MCF 10A (cell line): ENCODE results near the gene MYL3. TPM values are rescaled to one million over a fixed set of nuclear protein-coding genes. Genes with fewer than 3 reads are reported as not detected.
A peak's percentile ranks its signal among the peaks of the same experiment; 100 is the strongest.

ENCODE experiments used
- BruUV-seq: library from RNA; stranded (reverse); fragments of 400-500 nt; replicated peaks from 2 replicates; lab custom pipeline; 2021; lab: Mats Ljungman, UMichigan
- CTCF ChIA-PET: fragments of 300-600 bp; sonication (Branson Sonifier 250); formaldehyde crosslinking; extraction: SDS; loops from one replicate; lab custom pipeline; 2021; ENCODE audit warnings: antibody characterized with exemption, inconsistent platforms; lab: Yijun Ruan, JAX
- POLR2A ChIA-PET: fragments of 300-600, 350-650 bp; sonication (Branson Sonifier 250); formaldehyde crosslinking; extraction: SDS; loops from one replicate; lab custom pipeline; 2020; ENCODE audit warnings: antibody characterized with exemption, inconsistent platforms; lab: Yijun Ruan, JAX
- DNase-seq: peaks from one replicate; pipeline ENCODE4 v3.0.0-alpha.2; 2018; ENCODE audit not compliant: unreplicated experiment
- H3K27ac Mint-ChIP-seq: one replicate; pipeline ENCODE4 v1.8.0; 2022; ENCODE audit warnings: mild to moderate bottlenecking, low read depth, mixed read lengths; ENCODE audit not compliant: unreplicated experiment
- H3K27me3 Mint-ChIP-seq: one replicate; pipeline ENCODE4 v1.8.0; 2022; ENCODE audit warnings: mixed read lengths; ENCODE audit not compliant: insufficient read depth, unreplicated experiment
- H3K36me3 Mint-ChIP-seq: one replicate; pipeline ENCODE4 v1.8.0; 2022; ENCODE audit warnings: mild to moderate bottlenecking, moderate library complexity, mixed read lengths; ENCODE audit not compliant: insufficient read depth, unreplicated experiment
- H3K4me1 Mint-ChIP-seq: one replicate; pipeline ENCODE4 v1.8.0; 2022; ENCODE audit warnings: mixed read lengths; ENCODE audit not compliant: insufficient read depth, unreplicated experiment
- H3K4me3 Mint-ChIP-seq: one replicate; pipeline ENCODE4 v1.8.0; 2022; ENCODE audit warnings: mild to moderate bottlenecking, moderate library complexity, mixed read lengths; ENCODE audit not compliant: unreplicated experiment
- H3K9me3 Mint-ChIP-seq: one replicate; pipeline ENCODE4 v1.8.0; 2022; ENCODE audit warnings: mixed read lengths; ENCODE audit not compliant: unreplicated experiment
- intact Hi-C: fragments of 100-400 bp; cut with micrococcal nuclease; formaldehyde crosslinking; loops from 2 replicates; pipeline ENCODE4 v1.14.1; 2022
- total RNA-seq: library from RNA; stranded (reverse); gene quantifications from 2 replicates; pipeline ENCODE4 v1.2.3, GENCODE V29; 2022
- TF ChIP-seq, protein P1 (sequence below): fragments of 200-600 bp; IDR thresholded peaks from one replicate; pipeline ENCODE4 v1.8.0; 2022; ENCODE audit warnings: antibody characterized with exemption, mild to moderate bottlenecking; ENCODE audit not compliant: unreplicated experiment

Gene MYL3
- total RNA-seq, 1 experiment from 2014 or later = not detected

DNA sequence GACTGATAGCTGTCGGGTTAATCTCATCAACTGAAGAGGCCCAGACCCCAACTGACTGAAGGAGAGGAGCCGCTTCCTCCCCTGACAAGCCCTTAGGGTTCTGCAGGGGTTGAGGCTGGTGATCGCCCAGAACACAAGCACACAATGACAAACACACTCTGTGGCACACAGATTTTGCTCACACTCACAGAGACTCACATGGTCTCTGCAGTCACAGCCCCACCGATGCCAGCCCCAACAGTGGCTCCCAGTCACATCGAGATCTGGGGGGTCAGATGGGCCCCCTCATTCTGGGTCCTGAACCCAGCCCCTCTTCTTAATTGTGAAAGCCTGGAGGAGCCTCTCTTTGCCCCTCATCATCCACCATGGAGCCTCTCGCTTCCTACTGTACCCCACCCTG, 31.0 kb upstream of the MYL3 start:
- H3K27ac Mint-ChIP-seq = no peak overlapping the region
- no TSS peak for BruUV-seq
- peaks cover 15% of the 10 kb centered on the region for H3K27me3 Mint-ChIP-seq
- ChIA-PET CTCF (interaction anchor here (0.7 to 2.4 kb wide), 10 partner anchors 8 to 432 kb away, joined by 3 to 19 read pairs (median 6); no protein-coding TSS in a partner anchor), POLR2A (interaction anchor here (0.6 kb wide), 1 partner anchor 90 kb away, joined by 3 read pairs; no protein-coding TSS in a partner anchor)
- H3K36me3 Mint-ChIP-seq = peaks cover 1% of the 10 kb centered on the region
- intact Hi-C loops = no loop called here
- H3K9me3 Mint-ChIP-seq = no peaks in the 10 kb centered on the region
- TF ChIP-seq, protein P1, sequence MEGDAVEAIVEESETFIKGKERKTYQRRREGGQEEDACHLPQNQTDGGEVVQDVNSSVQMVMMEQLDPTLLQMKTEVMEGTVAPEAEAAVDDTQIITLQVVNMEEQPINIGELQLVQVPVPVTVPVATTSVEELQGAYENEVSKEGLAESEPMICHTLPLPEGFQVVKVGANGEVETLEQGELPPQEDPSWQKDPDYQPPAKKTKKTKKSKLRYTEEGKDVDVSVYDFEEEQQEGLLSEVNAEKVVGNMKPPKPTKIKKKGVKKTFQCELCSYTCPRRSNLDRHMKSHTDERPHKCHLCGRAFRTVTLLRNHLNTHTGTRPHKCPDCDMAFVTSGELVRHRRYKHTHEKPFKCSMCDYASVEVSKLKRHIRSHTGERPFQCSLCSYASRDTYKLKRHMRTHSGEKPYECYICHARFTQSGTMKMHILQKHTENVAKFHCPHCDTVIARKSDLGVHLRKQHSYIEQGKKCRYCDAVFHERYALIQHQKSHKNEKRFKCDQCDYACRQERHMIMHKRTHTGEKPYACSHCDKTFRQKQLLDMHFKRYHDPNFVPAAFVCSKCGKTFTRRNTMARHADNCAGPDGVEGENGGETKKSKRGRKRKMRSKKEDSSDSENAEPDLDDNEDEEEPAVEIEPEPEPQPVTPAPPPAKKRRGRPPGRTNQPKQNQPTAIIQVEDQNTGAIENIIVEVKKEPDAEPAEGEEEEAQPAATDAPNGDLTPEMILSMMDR = no peak
- DNase-seq = no peak
- no peak overlapping the region for H3K4me3 Mint-ChIP-seq
- no peaks in the 10 kb centered on the region for H3K4me1 Mint-ChIP-seq

DNA sequence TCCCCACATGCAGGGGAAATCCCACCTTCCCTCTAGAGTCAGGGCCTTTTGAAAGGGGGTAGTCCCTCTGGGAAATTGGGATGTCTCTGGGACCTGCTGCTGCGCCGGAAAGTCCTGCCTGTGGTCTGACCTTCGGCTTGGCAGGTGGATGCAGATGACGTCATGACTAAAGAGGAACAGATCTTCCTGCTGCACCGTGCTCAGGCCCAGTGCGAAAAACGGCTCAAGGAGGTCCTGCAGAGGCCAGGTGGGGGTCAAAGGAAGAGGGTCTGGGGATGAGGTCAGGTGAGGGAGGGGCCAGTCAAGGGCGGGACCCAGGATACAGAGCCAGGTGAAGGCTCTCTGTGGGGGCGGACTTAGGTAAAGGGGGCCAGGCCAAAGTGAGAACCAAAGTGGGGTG, 30.5 kb upstream of the MYL3 start:
- H3K36me3 Mint-ChIP-seq = peaks cover 6% of the 10 kb centered on the region
- ChIA-PET CTCF (interaction anchor here (0.7 to 1.3 kb wide), 5 partner anchors 8 to 265 kb away, joined by 3 to 4 read pairs (median 3); no protein-coding TSS in a partner anchor), POLR2A (interaction anchor here (0.6 to 1.1 kb wide), 2 partner anchors 91 to 376 kb away, joined by 3 read pairs; no protein-coding TSS in a partner anchor)
- no peak overlapping the region for H3K4me3 Mint-ChIP-seq
- H3K27ac Mint-ChIP-seq = no peak overlapping the region
- DNase-seq = no peak
- intact Hi-C loops = no loop called here
- no peaks in the 10 kb centered on the region for H3K9me3 Mint-ChIP-seq
- peaks cover 15% of the 10 kb centered on the region for H3K27me3 Mint-ChIP-seq
- no peaks in the 10 kb centered on the region for H3K4me1 Mint-ChIP-seq
- TF ChIP-seq, protein P1 = no peak
- BruUV-seq = no TSS peak

DNA sequence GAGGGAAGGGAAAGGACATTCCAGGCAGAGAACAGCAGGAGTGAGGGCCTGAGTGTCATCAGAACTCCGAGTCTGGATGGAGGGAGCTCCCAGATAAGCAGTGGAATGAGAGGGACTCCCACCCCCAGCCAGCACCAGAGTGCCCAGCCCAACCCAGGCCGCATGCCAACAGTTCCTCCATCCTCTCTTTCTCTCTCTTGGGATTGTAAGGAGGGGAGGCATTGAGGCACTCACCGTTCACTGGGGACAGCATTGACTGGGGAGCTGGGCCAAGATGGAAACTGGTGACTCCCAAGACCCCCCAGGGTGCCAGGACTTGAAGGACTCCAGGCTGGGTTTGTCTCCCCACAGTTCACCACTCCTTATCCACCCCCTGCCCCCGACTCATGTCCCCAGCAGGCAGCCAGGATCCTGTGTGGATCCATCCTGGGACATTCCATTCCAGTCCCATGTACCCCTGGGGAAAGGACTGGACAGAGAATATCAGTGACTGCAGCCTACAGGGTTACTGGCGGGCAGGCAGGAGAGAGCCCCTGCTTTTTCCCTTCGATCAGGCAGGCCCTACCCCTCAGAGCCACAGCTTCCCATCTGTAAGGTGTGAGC, 30.0 kb upstream of the MYL3 start:
- BruUV-seq = no TSS peak
- no peak overlapping the region for H3K27ac Mint-ChIP-seq
- intact Hi-C loops = no loop called here
- ChIA-PET CTCF (interaction anchor here (0.7 to 1.3 kb wide), 6 partner anchors 9 to 265 kb away, joined by 3 to 4 read pairs (median 3); no protein-coding TSS in a partner anchor), POLR2A (interaction anchor here (1.1 kb wide), 1 partner anchor 376 kb away, joined by 3 read pairs; no protein-coding TSS in a partner anchor)
- no peaks in the 10 kb centered on the region for H3K4me1 Mint-ChIP-seq
- TF ChIP-seq, protein P1 = no peak
- H3K4me3 Mint-ChIP-seq = no peak overlapping the region
- peaks cover 15% of the 10 kb centered on the region for H3K27me3 Mint-ChIP-seq
- H3K9me3 Mint-ChIP-seq = no peaks in the 10 kb centered on the region
- no peak for DNase-seq
- peaks cover 6% of the 10 kb centered on the region for H3K36me3 Mint-ChIP-seq

DNA sequence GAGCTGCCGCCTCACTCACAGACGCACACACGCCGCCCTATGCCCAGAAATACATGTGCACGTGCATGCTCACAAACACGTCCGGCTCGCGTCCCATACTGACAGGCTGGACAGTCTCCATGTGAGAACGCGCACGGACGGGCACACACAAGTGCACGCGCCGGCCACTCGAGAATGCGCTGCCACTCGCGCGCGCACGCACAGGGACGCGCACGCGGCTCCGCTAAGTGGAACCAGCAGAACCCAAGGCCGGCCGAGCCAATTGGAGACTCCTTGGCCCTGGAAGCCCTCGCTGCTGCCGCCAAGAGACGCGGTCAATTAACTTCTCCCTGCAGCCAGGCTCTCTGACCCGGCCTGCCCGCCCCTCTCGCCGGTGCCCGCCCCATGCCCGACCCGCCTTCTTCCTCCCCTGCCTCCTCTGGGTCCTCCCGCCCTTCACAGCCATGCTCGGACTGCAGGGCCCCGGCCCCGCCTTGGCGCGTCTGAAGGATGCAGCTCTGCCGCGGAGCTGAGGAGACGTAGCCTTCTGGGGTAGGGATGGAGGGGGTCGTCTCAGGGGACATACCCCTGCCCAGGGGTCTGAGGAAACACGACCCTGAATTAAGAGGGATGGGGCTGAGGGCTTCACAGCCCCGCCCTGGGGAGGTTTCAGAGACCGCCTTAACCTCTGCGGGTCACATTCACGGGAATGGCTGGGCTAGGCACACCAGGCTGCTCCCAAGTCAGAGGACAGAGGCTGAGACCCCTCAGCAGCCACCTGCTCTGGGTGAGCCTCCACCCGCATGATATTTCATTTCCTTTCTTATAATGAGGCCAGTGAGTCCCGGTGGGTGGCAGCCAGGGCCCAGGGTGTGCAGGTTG, 29.3 kb upstream of the MYL3 start:
- intact Hi-C loops = no loop called here
- no peaks in the 10 kb centered on the region for H3K9me3 Mint-ChIP-seq
- H3K4me3 Mint-ChIP-seq = peak overlapping the region; percentile 40
- no peaks in the 10 kb centered on the region for H3K4me1 Mint-ChIP-seq
- TF ChIP-seq, protein P1 = no peak
- DNase-seq = peak; percentile 31
- BruUV-seq = no TSS peak
- peaks cover 6% of the 10 kb centered on the region for H3K36me3 Mint-ChIP-seq
- ChIA-PET CTCF (interaction anchor here (0.6 to 1.3 kb wide), 7 partner anchors 9 to 281 kb away, joined by 3 to 4 read pairs (median 3); no protein-coding TSS in a partner anchor), POLR2A (interaction anchor here (1.1 kb wide), 1 partner anchor 375 kb away, joined by 3 read pairs; no protein-coding TSS in a partner anchor)
- H3K27me3 Mint-ChIP-seq = peaks cover 15% of the 10 kb centered on the region
- H3K27ac Mint-ChIP-seq = no peak overlapping the region
